G401.6 (cell line): ENCODE measurements around the gene TCF15.

ENCODE experiments used
- FAIRE-seq: peaks from 2 replicates; lab custom pipeline; 2012; peaks lifted over from hg19 to GRCh38; lab: Jason Lieb, UNC

TCF15 gene, protein sequence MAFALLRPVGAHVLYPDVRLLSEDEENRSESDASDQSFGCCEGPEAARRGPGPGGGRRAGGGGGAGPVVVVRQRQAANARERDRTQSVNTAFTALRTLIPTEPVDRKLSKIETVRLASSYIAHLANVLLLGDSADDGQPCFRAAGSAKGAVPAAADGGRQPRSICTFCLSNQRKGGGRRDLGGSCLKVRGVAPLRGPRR

DNA sequence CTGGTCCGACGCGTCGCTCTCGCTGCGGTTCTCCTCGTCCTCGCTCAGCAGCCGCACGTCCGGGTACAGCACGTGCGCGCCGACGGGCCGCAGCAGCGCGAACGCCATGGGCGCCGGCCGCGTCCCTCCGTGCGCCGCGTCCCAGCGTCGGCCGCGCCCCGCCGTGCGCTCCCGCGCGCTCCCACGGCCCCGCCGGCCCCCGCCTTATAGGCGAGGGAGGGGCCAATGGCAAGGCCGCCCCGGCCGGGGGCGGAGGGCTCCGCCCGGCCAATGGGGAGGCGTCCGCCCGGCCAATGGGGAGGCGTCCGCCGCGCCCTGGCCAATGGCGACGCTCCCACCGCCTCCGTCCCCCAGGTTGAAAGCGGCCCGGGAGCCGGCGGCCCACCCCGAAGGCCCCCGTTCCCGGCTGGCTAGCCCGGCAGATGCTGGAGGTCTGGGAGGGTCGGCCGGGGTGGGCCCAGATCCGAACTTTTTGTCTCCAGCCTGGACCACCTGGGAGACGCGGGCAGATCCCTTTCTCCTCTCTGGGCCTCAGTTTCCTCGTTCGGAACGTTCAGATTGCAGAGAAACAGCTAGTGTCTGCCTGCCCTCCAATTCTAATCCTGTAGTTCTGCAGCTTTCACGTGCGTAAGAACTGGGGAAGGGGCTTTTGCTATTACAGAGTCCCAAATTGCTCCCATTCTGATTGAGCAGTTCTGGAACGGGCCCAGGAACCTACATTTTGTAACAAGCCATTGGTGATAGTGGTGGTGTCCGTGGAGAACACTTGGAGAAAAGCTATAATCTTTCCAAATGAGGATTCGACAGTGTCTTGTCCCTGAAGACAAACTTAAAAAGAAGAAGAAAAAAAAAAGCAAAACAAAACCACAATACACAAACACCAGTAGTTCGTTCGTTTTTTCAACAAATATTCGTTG lies at the start of gene TCF15:
Gene TCF15 (minus strand): TSS at position 180 of the 917 bp plus-strand sequence. CDS start 72 bp downstream, at position 108.
- FAIRE-seq: no peak

- FAIRE-seq: no peak
Observed at GRCh38 chr20:658731-659291, 48.7 kb upstream of the TCF15 start.

GRCh38 chr20:658202-658601 lies 48.1 kb upstream of the TCF15 start:
- no peak for FAIRE-seq

DNA sequence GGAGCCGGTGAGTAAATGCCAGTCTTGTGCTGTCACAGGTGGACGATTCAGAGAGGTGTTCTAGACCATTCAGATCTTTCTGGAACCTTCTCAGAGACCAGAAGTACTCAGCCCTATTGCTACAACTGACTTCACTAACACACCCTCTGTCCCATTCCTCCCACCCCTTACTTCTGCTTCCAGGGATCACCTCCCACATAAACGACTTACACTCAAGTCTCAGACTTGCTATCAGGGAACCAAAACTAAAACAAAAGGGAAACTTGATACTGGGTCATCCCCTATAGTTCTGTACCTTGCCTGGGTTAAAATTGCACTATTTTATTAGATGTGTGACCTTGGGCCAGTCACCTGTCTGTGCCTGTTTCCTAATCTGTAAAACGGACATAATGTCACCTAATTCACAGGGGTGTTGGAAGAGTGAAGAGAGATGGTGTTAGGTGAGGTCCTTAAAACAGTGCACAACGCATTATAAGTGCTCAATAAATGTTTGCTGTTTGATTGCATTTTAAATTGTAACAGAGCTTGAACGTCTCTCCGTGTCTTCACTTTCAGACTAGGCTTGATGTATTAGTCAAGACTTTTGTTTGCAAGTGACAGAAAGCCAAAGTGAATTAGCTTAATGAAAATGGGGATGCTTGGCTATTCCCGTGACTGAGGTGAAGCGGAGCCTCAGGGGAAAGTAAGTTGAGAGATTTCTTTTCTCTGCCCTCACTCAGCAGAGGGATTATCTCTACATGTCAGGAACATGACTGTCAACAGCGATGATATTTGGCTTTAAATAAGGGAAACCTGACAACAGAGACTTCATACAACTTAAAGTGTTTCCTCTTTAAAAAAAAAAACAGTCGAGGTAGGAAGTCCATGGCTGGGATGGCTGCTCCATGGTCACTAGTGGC lies 45.9 kb upstream of the TCF15 start:
- no peak for FAIRE-seq

- no peak for FAIRE-seq
Observed at GRCh38 chr20:654417-654750, 44.3 kb upstream of the TCF15 start.

DNA sequence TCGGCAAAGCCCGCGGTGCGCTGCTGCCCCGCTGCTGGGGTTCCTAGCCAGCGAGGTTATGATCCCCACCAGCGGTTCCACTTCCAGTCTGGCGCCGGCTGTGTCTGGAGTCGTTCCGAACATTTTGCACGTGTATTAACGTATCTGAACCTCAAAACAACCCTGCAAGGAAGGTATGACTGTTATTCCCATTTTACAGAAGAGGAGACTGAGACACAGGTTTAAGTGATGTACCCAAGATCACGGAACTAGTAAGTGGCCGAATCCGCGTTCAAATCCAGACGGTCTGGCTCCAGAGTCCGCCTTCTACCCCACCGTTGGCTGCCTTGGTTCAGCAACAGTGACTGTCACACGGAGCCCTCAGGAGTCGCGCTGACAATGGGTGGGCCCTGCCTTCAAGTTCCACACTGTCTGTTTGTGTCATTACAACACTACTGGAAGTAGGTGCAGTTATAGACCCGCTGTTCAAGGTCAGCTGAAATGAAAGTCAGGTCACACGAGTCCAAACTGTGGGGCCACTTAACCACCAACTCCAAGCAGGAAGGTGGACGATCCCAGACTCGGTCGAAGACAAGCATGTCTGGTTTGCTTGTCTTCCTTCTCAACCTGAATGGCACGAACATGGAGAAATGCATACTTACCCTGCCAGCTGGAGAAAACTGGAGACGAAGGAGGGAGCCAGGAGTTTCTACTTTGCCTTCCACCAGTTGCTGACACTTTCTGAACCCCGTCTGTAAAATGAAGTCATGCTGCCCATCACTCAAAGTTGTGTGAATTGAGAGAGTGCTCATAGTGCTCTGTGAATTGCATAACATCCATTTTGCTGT lies 43.7 kb upstream of the TCF15 start:
- no peak for FAIRE-seq

DNA sequence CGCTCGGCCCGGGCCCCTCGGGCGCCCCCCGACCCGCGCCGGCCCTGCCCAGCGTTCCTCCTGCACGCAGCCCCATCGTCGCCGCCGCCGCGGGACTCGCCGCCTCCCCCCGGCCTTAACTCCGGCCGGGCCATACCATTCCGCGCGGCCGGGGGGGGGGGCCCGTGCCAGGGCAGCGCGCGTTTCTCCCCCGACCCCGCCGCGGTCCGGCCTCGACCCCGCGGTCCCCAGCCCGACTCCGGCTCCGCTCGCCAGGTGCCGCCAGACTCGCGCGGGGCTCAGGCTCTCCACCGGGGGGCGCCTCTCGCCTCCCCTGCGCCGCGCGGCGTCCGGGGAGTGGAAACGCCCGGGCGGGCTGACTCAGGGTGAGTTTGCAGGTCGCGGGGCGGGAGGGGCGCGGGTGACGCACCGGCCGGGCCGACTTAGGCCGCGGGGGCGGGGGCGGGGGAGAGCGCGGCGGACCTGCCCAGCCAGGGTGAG lies 43.0 kb upstream of the TCF15 start, which contains the start of gene SRXN1:
Gene SRXN1 (minus strand): TSS at position 91 of the 480 bp plus-strand sequence. CDS start 15 bp downstream, at position 76.
- no peak for FAIRE-seq

DNA sequence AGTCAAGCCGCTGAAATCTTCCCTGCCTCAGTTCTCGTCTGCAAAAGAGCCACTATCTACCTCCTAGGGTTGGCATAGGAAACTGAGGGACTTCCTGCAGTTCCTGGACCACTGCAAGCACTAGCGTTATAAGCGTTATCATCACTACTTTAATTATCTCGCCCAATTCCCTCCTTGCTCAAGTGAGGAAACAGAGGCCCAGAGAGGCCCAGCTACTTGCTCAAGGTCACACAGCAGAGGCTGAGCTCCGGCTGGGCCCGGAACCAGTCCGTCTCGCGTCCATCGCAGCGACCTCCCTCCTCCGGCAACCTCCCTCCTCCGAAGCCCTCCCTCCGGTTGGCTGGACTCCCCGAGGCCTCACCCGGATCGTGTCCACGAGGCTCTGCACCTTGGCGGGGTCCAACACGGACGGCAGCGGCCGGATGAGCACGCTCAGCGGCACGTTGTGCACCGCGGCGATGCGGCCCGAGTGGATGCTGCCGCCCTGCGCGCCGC lies 42.6 kb upstream of the TCF15 start:
- no peak for FAIRE-seq

DNA sequence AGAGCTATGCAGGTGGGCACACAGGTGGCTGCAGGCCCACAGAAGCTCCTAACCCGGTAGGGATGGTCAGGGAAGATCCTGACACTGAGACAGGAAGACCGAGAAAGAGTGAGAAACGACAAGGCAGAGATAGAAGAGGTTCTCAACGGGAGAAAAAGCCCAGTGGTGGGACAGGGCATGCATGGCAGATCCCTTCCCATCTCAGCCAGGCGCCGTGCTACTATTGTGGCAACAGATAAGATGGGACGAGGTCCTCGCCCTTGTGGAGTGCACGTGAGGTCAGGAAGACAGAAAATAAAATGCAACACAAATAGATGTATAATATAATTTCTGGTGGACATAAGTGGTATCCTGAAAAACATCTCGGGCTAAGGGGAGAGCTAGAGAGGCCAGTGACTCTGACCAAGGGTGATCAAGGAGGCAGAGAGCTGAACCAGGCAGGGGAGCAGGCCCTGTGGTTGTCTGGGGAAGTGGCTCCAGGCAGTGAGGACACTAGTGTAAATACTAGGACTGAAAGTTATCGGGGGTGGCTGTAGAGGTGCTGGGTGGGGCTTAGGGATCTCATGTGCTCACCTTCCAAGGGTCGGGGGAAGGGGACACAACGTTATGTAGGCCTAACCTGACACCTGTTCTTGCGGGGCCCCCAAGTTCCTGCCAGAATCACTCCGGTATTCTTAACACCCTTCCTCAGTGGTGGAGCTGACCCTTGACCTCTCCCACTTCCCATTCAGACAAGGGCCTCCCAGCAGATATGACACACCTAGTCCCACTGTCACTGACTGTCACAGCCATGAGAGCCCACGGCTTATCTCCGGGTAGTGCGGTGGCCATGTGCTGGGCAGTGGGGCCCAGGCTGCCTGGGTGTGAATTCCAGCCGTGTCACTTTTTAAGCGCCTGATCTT lies 41.9 kb upstream of the TCF15 start:
- no peak for FAIRE-seq

DNA sequence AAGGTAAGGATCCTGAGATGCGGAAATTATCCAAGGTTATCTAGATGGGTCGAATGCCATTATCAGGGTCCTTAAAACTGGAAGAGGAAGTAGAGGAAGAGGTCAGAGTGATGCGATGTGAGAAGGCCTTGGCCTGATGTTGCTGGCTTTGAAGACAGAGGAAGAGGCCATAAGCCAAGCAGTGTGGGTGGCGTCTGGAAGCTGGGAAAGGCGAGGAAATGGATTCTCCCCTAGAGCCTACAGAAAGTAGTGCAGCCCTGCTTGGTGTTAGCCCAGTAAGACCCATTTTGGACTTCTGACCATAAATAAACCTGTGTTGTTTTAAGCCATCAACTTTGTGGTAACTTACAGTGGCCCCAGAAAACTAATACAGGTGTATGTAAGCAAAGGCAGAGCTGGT lies 40.8 kb upstream of the TCF15 start:
- no peak for FAIRE-seq

GRCh38 chr20:650281-650680 lies 40.2 kb upstream of the TCF15 start:
- FAIRE-seq: no peak

- FAIRE-seq: no peak
Observed at GRCh38 chr20:647479-648019, 37.4 kb upstream of the TCF15 start.

DNA sequence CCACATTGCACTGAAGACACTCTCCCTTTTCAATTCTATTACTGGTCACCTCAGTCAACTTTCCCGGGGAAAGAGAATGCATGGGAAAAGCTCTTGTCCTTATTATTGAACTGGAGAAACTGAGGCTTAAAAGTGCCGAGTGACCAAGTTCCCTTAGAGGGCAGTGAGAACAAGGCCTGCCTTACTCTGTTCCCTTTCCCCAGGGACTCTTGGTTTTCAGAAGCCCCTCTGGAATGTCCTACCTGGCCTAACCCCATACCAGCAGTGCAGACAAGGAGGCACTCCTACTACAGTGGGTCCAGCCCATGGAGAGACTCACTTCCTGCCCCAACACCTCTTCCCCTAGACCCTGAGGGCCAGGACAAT lies 36.7 kb upstream of the TCF15 start:
- no peak for FAIRE-seq

GRCh38 chr20:646107-646867 lies 36.2 kb upstream of the TCF15 start:
- no peak for FAIRE-seq

DNA sequence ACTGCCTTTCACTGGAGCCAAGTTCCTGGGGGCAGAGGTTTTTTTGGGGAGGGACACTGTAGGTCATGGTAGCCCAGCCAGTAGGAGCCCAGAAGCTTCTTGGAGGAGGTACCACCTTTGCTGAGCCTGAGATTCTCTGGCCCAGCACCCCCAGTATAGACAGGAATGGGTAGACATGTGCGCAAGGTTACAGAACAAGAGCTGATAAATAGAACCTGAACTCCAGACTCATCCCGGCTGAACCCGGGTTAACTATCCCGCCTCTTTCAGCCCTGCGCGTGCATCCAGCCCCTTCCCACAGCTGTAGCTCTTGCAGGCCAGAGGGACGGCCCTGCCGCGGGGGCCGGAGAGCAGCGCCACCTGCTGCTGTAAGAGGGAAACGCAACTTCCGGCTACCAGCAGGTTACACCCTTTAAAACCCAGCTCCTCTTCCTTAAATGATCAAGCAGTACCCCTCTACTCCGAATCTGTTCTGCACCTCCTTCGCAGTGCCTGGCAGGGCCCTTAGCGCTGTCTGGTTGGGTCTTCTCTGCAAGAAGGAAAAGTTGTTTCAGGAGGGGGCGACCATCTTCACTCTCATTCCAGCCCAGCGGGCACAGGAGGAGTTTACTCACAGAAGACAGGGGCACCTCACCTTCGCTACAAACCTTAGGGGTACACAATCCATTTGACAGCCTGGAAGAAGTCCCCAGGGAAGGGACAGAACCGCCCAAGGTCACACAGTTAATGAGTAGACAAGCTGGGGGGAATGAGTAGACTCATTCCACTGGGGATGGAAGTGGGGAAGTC lies 35.4 kb upstream of the TCF15 start:
- FAIRE-seq: peak; percentile 49

- FAIRE-seq: no peak
Observed at GRCh38 chr20:644692-645317, 34.7 kb upstream of the TCF15 start.

- FAIRE-seq: no peak
Observed at GRCh38 chr20:642398-643174, 32.5 kb upstream of the TCF15 start.
